RWPE1 (cell line): ENCODE data around the gene NEB.

Experiments used
- CTCF ChIA-PET: fragments of 350-600 bp; sonication (Branson Sonifier 250); formaldehyde crosslinking; extraction: SDS; loops from one replicate; lab custom pipeline; 2021; lab: Yijun Ruan, JAX
- POLR2A ChIA-PET: fragments of 400-600 bp; formaldehyde crosslinking; extraction: SDS; loops from one replicate; lab custom pipeline; 2020; ENCODE audit warnings: antibody characterized with exemption; ENCODE audit not compliant: low non-redundant PET; lab: Yijun Ruan, JAX
- DNase-seq: peaks from one replicate; pipeline ENCODE4 v3.0.0; 2012; ENCODE audit warnings: low spot score
- H3K27ac ChIP-seq: fragments of 450-650 bp; 2 replicates; pipeline ENCODE4 v1.5.1; 2017
- CTCF ChIP-seq: fragments of 450-650 bp; conservative IDR thresholded peaks from 2 replicates; pipeline ENCODE4 v1.5.1; 2017; ENCODE audit warnings: low read depth, mild to moderate bottlenecking

NEB gene

GRCh38 chr2:151577116-151577515 lies 157.2 kb downstream of the NEB start:
- no peak for TF ChIP-seq CTCF
- CTCF ChIA-PET: no interaction called here
- no peak overlapping the region for H3K27ac ChIP-seq
- DNase-seq: no peak
- POLR2A ChIA-PET: no interaction called here

GRCh38 chr2:151576080-151576479 lies 158.2 kb downstream of the NEB start:
- DNase-seq: no peak
- CTCF ChIA-PET: no interaction called here

GRCh38 chr2:151575338-151575737 lies 158.9 kb downstream of the NEB start:
- ChIA-PET POLR2A (no interaction called here), CTCF (no interaction called here)
- TF ChIP-seq CTCF: no peak
- no peak overlapping the region for H3K27ac ChIP-seq
- DNase-seq: no peak

More at GRCh38 chr2:151576080-151576479, 158.2 kb downstream of the NEB start:
- H3K27ac ChIP-seq: no peak overlapping the region
- POLR2A ChIA-PET: no interaction called here
- no peak for TF ChIP-seq CTCF

- H3K27ac ChIP-seq: no peak overlapping the region
- no peak for DNase-seq
- no peak for TF ChIP-seq CTCF
- ChIA-PET CTCF (no interaction called here), POLR2A (no interaction called here)
Observed at GRCh38 chr2:151570191-151570590, 164.1 kb downstream of the NEB start.

GRCh38 chr2:151569167-151569566 lies 165.1 kb downstream of the NEB start:
- H3K27ac ChIP-seq: no peak overlapping the region
- ChIA-PET POLR2A (no interaction called here), CTCF (no interaction called here)
- TF ChIP-seq CTCF: no peak
- DNase-seq: no peak

- no peak overlapping the region for H3K27ac ChIP-seq
- no peak for DNase-seq
- no peak for TF ChIP-seq CTCF
- ChIA-PET POLR2A (no interaction called here), CTCF (no interaction called here)
Observed at GRCh38 chr2:151568501-151568900, 165.8 kb downstream of the NEB start.

GRCh38 chr2:151567006-151567405 lies 167.3 kb downstream of the NEB start:
- CTCF ChIA-PET: no interaction called here
- TF ChIP-seq CTCF: no peak

More at GRCh38 chr2:151567006-151567405, 167.3 kb downstream of the NEB start:
- DNase-seq: no peak
- H3K27ac ChIP-seq: no peak overlapping the region
- POLR2A ChIA-PET: no interaction called here
